T-helper 1 cell treated with Interleukin-12 subunit alpha and Interleukin-12 subunit beta and Interleukin-4 antibody, amounts not matched to agents 30 ng/mL and 1 ng/mL, for 36 hours (primary cell): ENCODE measurements around the gene LMO1. TPM values are rescaled to one million over a fixed set of nuclear protein-coding genes. Genes with fewer than 3 reads are reported as not detected.

Source experiments
- intact Hi-C: fragments of 100-400 bp; cut with micrococcal nuclease; formaldehyde crosslinking; loops from one replicate; pipeline ENCODE4 v1.15.1; 2024
- total RNA-seq: library from RNA; stranded (reverse); gene quantifications from 2 replicates; pipeline ENCODE4 v1.2.3, GENCODE V29; 2022

LMO1 gene
- total RNA-seq, 1 donor from 2014 or later: not detected

DNA sequence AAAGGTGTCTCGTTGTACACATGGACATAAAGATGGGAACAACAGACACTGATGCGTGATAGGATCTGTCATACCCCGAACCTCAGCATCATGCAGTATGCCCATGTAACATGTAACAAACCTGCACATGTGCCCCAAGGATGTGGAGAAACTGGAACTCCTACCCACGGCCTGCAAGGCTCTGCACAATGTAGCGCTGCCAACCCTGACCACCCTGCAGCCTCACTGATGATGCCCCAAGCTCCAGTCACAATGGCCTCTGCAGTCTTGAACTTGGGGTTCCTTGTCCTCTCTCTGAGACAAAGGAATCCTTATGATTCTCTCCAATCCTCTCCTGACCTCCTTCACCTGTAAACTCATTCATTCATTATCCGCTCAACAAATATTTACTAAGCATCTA, 14.2 kb downstream of the LMO1 start:
- intact Hi-C loops: no loop called here

DNA sequence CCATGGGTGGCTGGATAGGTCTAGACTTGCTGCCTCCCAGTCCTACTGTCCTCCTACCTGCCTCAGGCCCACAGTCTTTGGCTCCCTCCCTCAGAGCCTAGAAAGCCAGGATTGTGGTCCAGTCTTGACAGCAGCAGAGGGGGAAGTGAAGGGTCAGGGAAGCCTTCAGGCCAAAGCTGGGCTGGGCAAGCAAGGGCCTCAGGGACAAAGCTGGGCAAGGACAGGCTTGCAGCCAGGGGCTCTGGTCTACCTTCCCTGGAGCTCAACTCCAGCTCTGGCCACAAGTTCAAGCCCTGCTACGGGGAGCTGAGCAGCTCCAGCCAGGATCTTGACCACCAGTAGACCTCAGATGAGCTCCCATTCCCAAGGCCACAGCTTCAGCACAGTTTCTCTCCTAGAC, 14.9 kb downstream of the LMO1 start:
- intact Hi-C loops: no loop called here

DNA sequence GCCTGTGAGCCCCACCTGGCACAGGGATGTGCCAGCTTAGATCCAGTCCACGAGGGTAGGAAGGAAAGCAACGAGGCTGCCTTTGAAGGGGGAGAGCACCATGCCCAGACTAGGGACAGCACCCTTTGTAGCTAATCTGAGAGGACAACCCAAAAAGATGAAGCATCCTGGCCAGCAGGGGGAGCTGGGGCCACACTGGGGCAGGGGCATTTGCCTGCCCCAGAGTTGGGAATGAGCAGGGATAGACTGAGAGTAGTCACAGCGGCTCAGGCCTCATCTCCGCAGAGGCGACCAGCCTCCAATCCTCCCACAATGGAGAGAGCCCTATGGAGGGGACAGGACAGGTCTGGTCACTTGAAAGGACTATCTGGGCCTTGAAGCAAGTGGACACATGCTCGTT, 16.4 kb downstream of the LMO1 start:
- intact Hi-C loops: loop anchor here (1.0 kb wide), 2 partner anchors 17 to 319 kb away; no protein-coding TSS in a partner anchor

DNA sequence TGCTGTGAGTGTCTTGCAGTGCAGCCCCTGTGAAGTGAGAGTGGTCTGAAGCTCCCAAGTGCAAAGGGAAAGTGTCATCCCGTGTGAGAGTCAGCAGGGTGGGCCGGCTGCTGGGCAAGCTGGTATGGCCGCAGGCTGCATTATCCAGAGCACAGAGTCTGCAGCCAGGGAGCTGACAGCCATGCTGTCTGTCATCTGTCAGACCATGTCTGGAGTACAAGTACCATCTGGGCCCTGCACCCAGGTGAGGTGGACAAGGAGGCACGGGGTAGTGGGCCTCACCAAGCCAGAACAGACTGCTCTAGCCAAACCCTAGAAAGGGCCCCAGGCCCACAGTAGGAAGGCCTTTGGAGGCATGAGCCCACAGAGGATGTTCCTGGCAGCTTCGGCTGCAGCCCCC, 20.2 kb downstream of the LMO1 start:
- intact Hi-C loops: no loop called here

DNA sequence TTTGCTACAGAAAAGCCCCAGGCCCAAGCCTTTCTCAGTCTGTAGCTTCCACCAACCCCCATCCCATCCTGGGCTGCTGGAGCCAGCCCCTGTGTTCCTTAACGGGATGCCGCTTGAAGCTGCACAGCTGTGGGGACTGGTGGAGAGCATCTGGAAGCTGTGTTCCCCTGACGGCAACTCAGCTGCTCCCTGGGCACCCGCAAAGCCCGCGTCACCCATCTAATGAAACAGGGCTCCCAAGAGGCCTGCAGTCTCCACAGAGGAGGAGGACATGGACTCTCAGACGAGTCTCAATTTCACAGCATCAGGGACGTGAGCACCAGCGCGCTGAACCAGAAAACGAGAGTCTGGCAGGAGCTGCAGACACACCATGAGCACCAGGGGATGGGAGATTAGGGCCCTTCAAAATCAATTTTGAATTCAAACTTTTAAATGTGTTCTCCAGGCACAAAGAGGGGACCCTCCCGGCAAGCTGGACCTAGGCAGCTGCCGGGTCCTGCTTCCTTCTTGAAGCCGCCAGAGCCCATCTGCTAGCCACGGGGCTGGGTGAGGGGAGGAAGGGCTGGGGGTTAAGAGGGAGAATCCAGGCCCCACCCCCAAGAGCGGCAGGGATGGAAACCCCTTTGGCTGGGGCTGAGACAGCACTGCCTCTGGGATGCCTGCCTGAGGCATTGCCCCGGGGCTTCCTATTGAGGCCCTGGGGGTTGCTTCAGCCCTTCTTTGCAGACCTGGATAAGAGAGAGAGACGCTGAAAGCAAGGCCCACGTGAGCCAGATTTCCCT, 21.0 kb downstream of the LMO1 start:
- intact Hi-C loops: no loop called here

DNA sequence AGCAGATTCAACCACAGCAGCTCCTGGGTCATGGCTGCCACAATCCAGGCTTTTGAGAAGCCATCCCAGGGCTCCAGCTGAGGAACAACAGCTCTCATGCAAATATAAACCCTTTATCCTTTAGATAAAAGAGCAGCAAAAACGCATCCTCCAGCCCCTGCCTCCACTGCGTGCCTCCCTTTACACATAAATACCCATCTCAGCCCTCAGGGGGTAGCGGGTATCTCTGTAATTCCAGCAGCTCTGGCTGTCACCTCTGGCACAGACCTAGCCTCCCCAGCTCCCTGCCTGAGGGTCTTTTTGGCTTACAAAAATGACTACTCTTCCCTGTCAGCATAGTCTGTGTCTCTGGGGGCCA, 21.6 kb downstream of the LMO1 start:
- intact Hi-C loops: no loop called here

DNA sequence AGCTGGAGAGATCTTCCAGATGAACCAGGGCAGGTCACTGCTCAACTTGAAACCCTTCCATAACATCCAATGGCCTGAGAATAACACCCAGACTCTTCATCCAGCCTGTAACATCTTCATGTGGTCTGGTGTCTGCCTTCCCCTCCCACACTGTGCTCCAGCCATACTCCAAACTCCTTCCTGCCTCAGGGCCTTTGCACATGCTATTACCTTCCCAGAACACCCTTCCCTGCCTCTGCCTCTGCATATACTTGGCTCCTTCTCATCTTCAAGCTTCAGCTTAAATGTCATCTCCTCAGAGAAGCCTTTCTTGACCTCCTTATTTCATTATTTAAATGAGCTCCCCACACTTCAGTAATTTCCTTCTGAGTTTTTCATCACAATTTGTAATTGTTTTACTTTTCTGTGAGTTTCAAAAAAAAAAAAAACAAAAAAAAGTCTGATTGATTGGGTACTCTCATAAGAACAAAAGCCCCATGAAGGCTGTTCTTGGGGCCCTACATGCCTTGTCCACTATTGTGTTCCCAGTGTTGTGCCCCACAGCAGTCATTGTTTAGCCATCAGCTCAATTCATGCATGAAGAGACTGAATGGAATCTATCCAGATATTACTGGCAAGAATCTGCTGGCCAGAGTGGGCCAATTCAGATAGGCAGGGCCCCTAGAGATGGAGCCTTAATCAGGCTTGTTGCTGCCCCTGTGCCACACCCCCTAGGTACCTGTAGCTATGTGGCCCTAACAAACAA, 22.1 kb downstream of the LMO1 start:
- intact Hi-C loops: no loop called here

DNA sequence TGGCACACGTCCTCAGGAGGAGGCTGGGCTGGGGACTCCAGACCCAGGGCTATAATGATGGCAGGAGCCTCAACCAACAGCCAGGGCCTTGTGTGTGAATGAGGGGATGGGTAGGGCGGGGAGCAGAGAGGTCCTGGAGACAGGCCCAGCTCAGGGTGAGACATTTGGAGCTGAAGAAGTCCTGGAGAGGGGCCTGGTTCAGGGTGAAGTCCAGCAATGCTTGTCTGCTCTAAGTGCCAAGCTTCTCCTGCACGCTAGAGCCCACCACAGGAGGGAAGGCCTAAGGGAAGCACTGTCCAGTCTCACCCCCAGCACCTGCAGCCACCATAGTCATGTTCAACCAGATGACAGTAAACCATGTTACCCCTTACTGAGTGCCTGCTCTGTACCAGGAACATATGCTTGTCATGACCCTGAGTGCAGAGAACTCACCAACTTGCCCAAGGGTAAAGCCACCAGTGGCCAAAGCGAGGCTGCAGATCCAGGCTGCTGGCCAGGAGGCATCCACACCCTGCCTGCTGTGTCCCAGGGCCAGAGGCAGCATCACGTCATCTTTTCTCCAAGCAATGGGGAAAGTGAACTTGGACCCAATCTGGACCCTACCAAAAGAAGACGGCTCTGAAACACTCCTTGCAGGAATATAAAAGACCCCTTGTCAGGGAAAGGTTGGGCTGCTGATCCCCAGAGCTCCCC, 24.0 kb downstream of the LMO1 start:
- intact Hi-C loops: no loop called here

DNA sequence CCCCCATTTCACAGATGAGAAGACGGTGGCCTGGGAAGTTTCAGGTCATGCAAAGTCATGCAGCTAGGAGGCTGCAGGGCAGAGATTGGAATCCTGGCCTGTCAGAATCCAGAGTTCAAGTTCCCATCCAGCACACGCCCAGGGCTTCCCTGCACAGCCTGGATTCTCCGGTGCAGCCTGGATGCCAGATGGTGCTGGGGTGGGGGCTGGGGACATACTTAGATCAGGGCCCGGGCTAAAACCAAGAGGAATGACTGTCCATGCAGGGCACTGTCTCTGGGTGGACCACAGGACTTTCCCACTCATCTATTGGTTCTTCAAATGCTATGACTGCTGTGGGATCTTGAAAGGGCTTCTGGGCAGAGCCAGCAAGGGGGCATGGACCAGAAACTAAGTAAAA, 24.6 kb downstream of the LMO1 start:
- intact Hi-C loops: no loop called here

DNA sequence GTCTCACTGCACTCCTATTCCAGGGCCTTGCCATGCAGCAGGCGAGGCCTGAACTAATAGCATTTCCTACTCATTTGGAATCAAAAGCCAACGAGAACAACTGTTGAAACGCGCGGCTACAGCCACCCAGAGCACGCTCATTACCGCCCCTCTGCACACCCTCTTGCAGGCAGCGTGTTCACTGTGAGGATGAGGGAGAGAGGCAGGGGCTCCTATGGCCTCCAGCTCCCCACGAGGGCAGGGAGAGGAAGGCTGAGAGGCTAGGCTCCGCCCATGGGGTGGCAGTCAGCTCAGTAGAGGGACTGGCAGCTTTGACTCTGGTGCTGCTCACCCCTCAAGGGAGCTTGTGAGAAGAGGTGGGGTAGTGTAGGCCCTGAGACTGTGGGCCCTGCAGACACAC, 26.2 kb downstream of the LMO1 start:
- intact Hi-C loops: no loop called here

DNA sequence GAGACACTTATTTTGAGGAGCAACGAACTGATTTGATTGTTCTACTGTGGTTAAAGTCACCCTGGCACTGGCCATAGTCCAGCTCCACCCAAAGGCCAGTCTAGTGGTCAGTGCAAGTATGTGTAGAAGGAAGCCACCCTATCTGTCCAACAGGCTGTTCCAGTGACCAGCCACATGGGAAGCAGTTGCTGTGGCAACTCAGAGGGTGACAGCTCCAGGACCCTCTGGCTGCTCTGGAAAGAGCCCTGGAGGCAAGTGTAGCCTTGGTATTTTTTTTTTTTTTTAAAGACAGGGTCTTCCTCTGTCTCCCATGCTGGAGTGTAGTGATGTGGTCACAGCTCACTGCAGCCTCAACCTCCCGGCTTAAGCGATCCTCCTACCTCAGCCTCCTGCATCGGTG, 27.8 kb downstream of the LMO1 start:
- intact Hi-C loops: no loop called here

DNA sequence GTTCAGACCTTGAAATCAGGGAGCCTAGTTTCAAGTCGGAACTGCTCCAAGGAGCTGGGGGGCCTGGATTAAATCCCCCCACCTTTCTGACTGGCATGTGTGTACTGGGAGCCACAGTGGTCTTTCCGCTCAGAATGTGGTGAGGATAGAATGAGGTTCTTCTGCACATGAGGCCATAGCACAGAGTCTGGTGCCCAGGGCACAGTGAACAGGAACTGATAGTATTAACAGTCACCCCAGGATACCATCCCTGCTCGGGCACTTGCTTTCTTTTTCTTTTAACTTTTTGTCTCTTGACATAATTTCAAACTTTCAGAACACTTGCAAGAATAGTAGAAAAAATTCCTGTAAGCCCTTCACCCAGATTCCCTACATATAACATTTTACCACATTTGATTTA, 28.8 kb downstream of the LMO1 start:
- intact Hi-C loops: no loop called here

DNA sequence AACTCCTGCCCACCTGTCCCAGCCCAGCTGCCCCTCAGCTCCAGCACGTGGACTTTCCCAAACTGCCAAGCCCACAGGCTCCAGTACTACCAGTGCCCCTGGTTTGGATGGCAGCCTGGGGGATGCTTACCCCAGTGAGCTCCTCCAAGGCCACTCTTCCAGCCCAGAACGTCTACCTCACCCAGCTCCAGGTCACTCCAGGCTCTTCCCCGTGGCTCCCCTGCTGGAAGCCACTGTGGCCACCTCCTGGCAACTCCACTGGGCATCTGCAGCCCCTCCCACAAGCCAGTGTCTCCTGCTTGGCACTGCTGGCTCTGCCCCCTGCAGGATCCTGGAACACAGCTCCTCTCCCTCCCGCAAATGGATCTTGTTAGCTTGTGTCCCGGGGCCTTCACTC, 29.3 kb downstream of the LMO1 start:
- intact Hi-C loops: no loop called here

DNA sequence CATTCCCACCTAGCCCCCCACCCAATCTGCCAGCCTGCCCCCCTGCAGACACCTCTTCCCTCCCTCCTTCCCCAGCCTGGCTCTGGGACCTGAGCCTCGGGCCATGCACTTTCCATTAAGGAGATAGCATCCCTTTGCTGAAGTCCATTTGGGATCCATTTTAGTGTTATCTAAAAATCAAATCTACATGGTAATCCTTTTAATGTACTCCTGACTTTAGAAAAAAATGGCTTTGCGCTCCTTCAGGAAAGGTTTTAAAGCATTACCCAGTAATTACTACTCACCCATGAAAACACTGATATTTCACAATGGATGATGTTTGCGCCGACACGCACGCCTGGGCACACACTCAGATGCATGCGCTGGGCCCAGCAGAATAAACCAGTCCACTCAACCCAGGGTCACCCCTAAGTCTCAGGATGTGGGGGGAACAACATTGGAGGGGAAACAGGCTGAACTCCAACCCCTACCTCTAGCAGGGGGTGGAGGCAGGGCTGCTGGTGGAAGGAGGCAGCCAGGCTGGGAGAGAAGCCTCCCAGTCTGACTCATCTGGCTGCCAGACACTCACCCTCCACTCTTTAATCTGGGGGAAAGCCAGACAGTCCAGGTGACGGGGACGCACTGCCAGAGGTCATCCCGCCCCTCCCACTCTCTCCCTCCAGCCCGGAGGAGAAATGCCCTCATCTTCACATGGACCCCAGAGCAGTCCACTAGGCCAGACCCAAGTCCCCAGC, 29.8 kb downstream of the LMO1 start:
- intact Hi-C loops: no loop called here

DNA sequence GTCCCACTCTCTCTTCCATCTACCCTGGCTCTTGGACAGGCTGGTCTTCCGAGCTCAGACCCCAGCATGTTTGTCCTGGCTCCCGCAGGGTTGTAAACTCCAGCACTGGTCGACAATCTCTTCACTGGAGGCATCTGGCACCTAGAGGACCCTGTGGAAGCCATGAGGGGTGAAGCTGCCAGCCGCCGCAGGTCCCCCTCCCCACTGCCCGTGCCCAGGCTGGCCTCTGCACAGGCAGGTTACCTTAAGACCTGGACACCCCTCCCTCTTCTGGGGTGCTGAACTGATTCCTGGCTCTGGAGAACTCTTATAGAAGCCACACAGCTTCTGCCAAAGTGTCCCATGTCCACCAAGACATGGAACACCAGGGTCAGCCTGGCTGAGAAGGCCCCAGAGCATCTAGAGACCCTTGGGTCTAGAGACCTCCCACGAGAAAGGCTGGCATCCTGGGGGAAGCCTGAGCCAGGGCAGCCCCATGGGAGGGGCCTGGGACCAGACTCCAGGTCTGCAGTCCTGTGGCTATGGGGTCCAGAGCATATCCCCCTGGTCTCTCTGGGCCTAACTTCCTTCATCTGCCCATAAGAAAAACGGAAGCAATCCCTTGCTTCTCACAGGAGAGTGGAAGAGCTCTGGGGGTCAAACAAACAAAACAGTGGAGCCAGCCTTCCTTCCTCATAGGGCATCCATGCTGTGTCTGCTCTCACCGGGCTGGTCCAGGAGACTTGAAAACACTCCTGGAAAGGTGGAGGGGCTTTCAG, 30.6 kb downstream of the LMO1 start:
- intact Hi-C loops: no loop called here

DNA sequence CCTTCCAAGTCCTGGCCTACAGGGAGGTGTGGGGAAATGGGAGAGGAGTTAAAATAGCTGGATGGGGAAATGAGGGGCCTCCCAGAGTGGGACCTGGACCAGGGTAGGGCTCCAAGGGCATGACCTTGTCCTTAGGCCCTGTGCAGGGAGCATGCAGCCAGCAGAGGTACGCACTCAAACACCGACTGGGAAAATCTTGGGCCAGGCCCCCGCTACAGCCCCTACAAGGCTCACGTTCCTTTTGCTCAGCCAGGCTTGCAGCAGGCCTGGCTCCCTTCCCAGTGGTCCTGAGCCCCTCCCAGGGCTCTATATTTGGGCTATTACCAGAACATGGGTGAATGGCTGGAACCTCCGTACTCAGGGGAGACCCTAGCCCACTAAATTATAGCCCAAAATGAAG, 31.3 kb downstream of the LMO1 start:
- intact Hi-C loops: no loop called here

DNA sequence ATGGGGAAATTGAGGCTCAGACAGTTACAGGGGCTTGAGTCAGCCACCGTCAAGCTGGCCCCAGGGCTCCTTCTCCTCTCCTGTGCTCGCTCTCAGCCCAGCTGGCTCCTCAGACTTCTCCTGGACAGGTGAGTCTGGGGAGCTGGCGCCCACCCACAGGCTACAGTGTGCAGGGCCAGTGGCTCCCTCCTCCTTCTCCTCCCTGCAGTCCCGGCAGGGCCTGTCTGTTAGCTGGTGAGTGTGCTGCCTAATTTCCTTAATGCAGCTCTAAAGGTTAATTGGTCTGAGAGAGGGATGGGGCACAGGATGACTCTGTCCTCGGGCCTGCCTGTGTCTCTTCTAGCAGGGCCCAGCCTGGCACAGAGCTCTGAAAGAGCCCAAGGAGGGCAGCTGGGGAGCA, 31.7 kb downstream of the LMO1 start:
- intact Hi-C loops: no loop called here

DNA sequence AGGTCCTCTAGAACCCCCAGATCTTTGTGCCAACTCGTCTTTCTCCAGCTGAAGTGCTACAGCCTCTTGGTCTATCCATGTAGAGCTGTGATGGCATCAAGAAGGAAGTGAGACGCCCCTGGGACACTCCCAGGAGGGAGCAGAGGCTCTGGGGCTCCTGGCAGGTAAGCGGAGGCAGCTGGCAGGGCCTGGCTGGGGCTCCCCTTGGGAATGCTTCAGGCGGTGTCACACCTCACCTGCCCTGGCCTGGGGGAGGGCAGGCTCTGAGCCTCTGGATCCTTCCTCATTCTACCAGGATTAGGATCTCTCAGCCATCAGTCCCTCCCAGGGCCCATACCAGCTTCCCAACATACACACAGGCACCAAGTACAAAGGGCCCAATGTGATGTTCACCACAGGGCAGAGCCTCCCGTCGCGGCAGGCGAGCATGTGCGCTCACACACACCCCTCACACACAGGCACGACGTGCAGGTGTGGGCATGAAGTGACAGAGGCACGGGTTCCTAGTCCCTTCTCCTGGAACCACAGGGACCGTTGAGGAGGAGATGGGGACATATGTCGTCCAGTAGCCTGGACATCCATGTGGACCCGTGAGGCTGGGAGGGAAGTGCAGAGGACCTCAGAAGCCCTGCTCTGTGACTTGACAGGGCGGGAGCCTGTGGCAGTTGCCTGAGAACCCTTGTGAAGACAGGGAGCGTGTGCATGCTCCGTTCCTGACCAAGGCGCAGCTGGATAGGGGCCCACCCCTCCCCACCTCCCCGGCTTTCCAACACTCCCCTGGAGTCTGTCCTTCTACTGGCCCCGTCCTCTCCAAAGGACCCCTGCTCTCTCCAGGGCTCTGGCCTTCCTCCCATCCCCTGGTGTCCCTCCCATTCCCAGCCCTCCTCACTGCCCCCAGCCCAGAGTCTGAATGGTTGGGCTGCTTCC, 32.5 kb downstream of the LMO1 start:
- intact Hi-C loops: no loop called here

DNA sequence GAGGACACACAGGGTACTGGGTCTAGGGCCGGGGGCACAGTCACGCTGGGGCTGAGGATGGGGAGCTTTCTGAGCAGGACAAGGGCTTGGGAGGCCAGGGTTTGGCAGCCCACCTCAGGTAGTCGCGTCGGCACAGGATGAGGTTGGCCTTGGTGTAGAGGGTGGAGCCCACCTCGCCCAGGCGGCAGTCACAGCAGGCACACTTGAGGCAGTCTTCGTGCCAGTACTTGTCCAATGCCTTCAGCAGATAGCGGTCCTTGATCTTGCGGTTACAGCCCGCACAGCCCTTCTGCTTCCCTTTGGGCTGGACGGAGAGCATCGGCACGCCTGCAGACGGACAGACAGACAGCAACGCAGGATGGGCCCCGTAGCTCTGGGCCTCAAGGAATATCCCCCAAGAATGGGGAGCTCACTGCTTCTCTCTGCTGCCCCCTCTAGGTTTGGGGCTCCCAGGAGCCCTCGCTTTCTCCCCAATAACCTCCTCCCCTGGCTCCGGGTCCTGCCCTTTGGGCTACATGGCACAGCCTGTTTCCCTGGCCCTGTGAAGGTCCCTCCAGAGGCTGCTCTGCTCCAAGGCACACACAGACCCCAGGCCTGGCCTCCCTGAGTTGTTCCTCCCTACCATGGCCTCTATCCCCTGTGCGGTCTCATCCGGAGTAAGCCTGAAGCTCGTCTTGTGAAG, 33.4 kb downstream of the LMO1 start:
- intact Hi-C loops: no loop called here
